ENCODE data around the gene CTSV.
A peak's percentile ranks its signal among the peaks of the same experiment; 100 is the strongest.
"Not testable (repeated sequence)": the region's sequence is repeated elsewhere in the genome, so short reads cannot be mapped to it uniquely, and the experiment has no call there.

Gene CTSV

DNA sequence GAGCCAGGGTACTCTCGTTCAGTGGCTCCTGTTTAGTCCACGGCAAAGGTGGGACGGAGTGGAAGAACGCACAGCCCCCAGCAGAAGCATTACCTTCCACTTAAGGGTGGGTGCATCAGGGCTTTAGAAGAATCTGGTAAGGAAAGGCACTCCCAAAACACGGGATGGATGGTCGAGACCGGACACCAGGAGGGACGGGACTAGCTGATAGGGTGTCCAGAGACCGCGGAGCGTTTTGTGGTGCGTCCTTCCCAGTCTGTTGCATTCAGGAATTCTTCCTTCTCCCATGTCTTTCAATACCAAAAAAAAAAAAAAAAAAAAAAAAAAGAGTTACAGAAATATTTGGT, 545 bp upstream of the CTSV start:
- no peak for DNase-seq

GRCh38 chr9:97023505-97023904, 15.4 kb downstream of the CTSV start:
- DNase-seq = not testable (repeated sequence)

DNA sequence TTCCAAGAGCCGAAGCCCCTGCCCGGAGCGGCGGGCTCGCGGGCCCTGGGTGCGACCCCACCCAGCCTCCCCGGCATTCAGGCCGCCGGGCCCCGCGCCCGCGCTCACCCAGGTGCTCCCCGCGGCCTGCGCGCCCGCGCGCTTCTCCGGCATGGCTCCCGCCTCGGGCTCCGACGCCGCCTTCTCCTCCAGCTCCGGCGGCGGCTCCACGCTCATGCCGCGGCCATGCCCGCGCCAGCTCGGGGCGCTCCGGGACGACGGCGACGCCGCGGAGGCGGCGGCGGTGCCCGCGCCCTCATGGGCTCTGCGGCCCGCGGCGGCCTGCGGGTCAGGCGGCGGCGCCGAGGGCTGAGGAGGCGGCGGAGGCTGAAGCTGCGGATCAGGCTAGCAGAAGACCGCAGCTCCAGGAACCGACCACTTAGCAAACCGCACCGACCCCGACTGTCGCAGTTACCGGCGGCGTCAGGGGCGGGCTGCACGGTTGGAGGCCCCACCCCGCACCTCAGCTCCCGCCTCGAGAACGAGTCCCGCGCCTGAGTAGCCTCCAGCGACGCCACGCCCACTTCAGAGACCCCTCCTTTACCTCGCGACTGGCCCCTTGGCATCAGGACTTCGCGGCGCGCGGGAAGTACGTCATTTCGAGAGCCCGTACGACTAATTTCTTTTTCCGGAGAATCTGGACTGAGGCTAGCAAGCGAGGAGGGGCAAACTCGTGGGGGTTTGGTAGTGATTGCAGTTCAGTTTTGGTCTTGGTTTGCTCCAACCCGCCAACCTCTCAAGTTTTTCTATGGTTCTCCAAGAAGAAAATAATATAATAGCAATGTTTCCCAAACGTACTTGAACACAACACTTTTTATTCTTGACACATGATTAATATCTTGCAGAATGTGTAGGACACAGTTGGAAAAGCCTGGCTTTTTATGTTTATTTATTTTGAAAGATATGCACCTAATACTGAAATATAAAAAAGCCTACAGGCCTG, 25.5 kb downstream of the CTSV start:
- peak; percentile 58 for DNase-seq

DNA sequence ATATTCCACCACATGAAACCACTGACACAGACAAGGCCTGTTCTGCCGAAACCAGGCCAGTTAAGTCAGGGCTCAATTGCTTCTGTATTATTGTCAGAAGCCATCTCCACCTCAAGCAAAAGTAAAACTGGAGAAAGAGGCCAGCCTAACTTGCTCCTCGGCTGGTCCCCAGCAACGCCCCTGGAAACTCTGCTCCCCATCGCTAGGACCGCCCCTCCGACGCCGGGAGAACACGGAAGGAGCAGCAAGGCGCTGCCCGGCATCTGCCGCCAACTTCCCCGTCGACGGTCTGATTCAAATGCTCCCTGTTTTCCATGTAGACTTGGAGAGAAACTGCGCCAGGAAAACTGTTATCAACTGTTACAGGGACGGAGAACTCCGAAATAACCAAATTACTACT, 26.3 kb downstream of the CTSV start:
- DNase-seq = not testable (repeated sequence)

- not testable (repeated sequence) for DNase-seq
Observed at GRCh38 chr9:97002195-97002594, 36.7 kb downstream of the CTSV start.

GRCh38 chr9:97001338-97001737, 37.6 kb downstream of the CTSV start:
- not testable (repeated sequence) for DNase-seq

GRCh38 chr9:97000139-97000787, 38.7 kb downstream of the CTSV start:
- DNase-seq = not testable (repeated sequence)

GRCh38 chr9:96999733-97000132, 39.2 kb downstream of the CTSV start:
- DNase-seq = not testable (repeated sequence)

DNA sequence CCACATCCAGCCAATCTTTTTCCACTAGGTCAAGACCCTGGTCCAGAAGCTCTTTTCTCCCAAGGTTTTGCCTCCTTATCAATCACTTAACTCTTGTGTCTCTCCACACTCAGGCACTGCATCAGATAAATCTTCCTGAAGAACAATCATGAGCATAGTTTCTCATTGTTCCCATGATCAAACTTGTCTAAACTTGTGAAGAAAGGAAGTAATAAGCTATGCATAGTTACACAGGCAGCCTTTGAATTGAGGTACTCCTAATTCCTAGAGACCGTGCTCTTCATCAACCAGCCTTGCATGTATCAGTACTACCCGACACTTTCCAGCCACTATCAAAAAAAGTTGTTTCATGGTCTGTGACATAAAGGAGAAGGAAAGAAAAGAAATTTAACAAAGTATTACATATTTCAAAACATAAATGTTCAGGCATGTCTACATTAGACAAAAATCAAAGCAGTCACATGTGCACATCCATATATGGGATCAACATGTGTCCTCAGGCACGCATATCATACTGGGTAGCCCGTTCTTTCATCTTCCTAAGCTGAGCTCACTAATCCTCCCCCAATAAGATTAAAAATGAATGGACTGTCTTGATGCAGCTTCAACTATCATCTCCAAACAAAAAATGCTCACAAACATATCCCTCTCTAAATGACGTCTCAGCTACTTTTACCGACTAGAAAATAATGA, 41.8 kb downstream of the CTSV start:
- DNase-seq = not testable (repeated sequence)

DNA sequence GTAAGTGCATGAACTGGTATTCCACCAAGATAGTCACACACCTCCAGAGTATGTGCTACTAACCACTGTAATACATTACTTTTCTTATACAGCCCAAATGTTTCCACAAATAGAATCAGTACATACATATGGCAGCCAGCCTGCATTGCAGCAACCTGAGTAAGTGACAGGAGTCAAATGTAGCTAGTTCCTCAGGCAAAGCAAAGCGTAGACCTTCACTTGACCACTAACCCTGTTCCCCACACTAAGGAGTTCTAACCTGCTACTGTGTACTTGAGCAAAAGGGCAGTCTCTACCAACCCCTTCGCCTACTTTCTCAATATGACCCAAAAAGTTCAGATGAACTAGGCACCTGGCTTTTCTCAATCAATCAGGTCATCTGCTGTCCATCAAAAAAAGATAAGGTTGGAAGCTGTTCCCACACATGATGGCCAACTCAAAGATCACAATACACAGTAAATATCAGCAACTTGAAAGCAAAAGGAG, 44.4 kb downstream of the CTSV start:
- DNase-seq = not testable (repeated sequence)

- not testable (repeated sequence) for DNase-seq
Observed at GRCh38 chr9:96992303-96992702, 46.6 kb downstream of the CTSV start.

DNA sequence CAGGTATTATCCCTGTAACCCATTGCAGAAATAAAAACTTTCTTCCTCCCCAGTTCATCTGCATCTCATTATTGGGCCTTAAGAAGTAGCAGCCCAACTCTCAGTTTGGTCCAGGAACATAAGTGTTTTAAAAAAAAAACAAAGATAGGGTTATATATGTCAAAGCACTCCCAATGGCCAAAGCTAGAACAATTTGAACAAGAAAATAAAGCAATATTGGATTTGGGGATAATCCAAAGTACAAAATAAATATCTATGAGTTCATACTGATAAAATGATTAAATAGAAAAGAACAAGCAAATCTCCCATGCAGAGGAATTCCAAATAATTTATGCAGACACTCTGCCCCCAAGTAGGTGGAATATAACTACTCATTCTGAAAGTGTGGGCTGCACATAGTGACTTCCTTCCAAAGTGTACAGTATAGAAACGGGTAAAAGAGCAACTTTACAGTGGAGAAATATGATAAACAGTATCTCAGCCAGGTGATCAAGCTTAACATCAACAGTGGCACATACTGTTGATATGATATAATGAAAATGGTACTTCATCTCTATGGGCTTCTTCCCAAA, 49.1 kb downstream of the CTSV start:
- DNase-seq = not testable (repeated sequence)

- DNase-seq = not testable (repeated sequence)
Observed at GRCh38 chr9:96984887-96985286, 54.1 kb downstream of the CTSV start.

- DNase-seq = not testable (repeated sequence)
Observed at GRCh38 chr9:96984139-96984538, 54.8 kb downstream of the CTSV start.

GRCh38 chr9:96983496-96984122, 55.3 kb downstream of the CTSV start:
- not testable (repeated sequence) for DNase-seq

Data from NCI-H1048 (cell line).